ENCODE data around the gene UGT1A9.

GRCh38 chr2:233680361-233681045 lies 8.8 kb downstream of the UGT1A9 start:
- TF ChIP-seq CTCF (conservative IDR thresholded peaks at IDR 0.05 in 1 of 2, IDR thresholded peaks at IDR 0.05 in 1 of 2; ENCODE audit: extremely low read depth in 1 of 2, insufficient read depth in 1 of 2, low read depth in 1 of 2, low read length in 2 of 2) (no peak), EZH2 (IDR thresholded peaks at IDR 0.05; ENCODE audit: borderline replicate concordance, low read length) (no peak)

All from mammary epithelial cell (primary cell).